ENCODE results near the gene UBE2C. TPM values are rescaled to one million over a fixed set of nuclear protein-coding genes. Genes with fewer than 3 reads are reported as not detected.

Gene UBE2C
- total RNA-seq, 1 experiment from 2014 or later, result 268 TPM

- Histone ChIP-seq H3T11ph (ENCODE audit: low read length) (no peak overlapping the region), H3K56ac (ENCODE audit: insufficient read length, low read depth, low read length) (no peak overlapping the region), H2BK5ac (ENCODE audit: insufficient read length, low read length) (no peak overlapping the region), H3K27me3 (ENCODE audit: insufficient read depth, low read length) (no peaks in the 10 kb centered on the region; the same call in 1 of the 2 replicates), H3K18ac (ENCODE audit: insufficient read length, low read depth, low read length) (no peak overlapping the region), H3K4me2 (ENCODE audit: insufficient read depth, insufficient read length, low read length) (no peak overlapping the region), H3K4ac (ENCODE audit: low read depth, low read length) (no peak overlapping the region), H2AFZ (ENCODE audit: low read length) (no peak overlapping the region), H3K23me2 (ENCODE audit: insufficient read length, low read depth, low read length, poor library complexity, severe bottlenecking) (no peaks in the 10 kb centered on the region), H4K8ac (replicated peaks; ENCODE audit: insufficient read length, low read depth, low read length) (no peak overlapping the region), H3K14ac (ENCODE audit: insufficient read depth, low read length) (no peak overlapping the region), H3K4me1 (ENCODE audit: insufficient read depth, low read length) (no peaks in the 10 kb centered on the region), H3K23ac (ENCODE audit: insufficient read length, low read depth, low read length) (no peak overlapping the region), H2BK120ac (ENCODE audit: low read depth, low read length, poor library complexity, severe bottlenecking) (no peak overlapping the region), H3K79me2 (ENCODE audit: insufficient read depth, low read length) (no peaks in the 10 kb centered on the region), H4K91ac (ENCODE audit: insufficient read length, low read depth, low read length) (no peak overlapping the region), H2AK5ac (ENCODE audit: insufficient read length, low read length) (no peak overlapping the region), H3K9me3 (ENCODE audit: control insufficient read depth, low read depth, low read length) (no peaks in the 10 kb centered on the region), H4K5ac (ENCODE audit: insufficient read length, low read depth, low read length) (no peak overlapping the region), H2BK20ac (ENCODE audit: low read depth, low read length, poor library complexity, severe bottlenecking) (no peak overlapping the region), H3K27ac (ENCODE audit: insufficient read length, low read depth, low read length) (no peak overlapping the region), H3K79me1 (ENCODE audit: insufficient read depth, low read depth, low read length, poor library complexity, severe bottlenecking) (no peaks in the 10 kb centered on the region), H2BK15ac (ENCODE audit: low read depth, low read length) (no peak overlapping the region), H2BK12ac (ENCODE audit: insufficient read length, low read depth, low read length) (no peak overlapping the region), H4K20me1 (ENCODE audit: control insufficient read depth, insufficient read depth, insufficient read length) (no peaks in the 10 kb centered on the region), H3K9ac (ENCODE audit: extremely low read depth, insufficient read length, low read length) (no peak overlapping the region)
- DNase-seq, result no peak
- peaks cover 28% of the 10 kb centered on the region for H3K27me3 Mint-ChIP-seq (ENCODE audit: low read depth)
- H3K36me3 Mint-ChIP-seq (ENCODE audit: insufficient read depth in 1 of 3, low read depth in 3 of 3), result peaks cover 0 to 1% (median 0%) of the 10 kb centered on the region in 3 experiments; a peak in 1 of 7 replicates
- no peaks in the 10 kb centered on the region; a peak in 1 of 5 replicates for H3K9me3 Mint-ChIP-seq
- no peak overlapping the region for H3K27ac Mint-ChIP-seq
- TF ChIP-seq, protein P1, sequence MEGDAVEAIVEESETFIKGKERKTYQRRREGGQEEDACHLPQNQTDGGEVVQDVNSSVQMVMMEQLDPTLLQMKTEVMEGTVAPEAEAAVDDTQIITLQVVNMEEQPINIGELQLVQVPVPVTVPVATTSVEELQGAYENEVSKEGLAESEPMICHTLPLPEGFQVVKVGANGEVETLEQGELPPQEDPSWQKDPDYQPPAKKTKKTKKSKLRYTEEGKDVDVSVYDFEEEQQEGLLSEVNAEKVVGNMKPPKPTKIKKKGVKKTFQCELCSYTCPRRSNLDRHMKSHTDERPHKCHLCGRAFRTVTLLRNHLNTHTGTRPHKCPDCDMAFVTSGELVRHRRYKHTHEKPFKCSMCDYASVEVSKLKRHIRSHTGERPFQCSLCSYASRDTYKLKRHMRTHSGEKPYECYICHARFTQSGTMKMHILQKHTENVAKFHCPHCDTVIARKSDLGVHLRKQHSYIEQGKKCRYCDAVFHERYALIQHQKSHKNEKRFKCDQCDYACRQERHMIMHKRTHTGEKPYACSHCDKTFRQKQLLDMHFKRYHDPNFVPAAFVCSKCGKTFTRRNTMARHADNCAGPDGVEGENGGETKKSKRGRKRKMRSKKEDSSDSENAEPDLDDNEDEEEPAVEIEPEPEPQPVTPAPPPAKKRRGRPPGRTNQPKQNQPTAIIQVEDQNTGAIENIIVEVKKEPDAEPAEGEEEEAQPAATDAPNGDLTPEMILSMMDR (conservative IDR thresholded peaks at IDR 0.05), result no peak
- H3K4me1 Mint-ChIP-seq, result peaks cover 22 to 36% of the 10 kb centered on the region in 2 experiments
- no peak overlapping the region; a peak in 1 of 5 replicates for H3K4me3 Mint-ChIP-seq
- WGBS (ENCODE audit: extremely low coverage, insufficient read length, low lambda C conversion rate), result no CpG with 5 or more reads among the region's 24 CpGs
Observed at GRCh38 chr20:45822857-45823256, 10.4 kb downstream of the UBE2C start.
